Liver (tissue), 3 donors: ENCODE data around the gene CCDC178.

ENCODE experiments used
- ATF3 ChIP-seq: IDR thresholded peaks from 2 replicates; pipeline ENCODE4 v1.6.1; 2016; ENCODE audit warnings: antibody characterized with exemption
- MAX ChIP-seq: IDR thresholded peaks from 2 replicates; pipeline ENCODE4 v1.6.1; 2016; ENCODE audit warnings: antibody characterized with exemption
- REST ChIP-seq: IDR thresholded peaks from 2 replicates; pipeline ENCODE4 v1.6.1; 2016; ENCODE audit warnings: antibody characterized with exemption, mild to moderate bottlenecking
- TAF1 ChIP-seq: conservative IDR thresholded peaks from 2 replicates; pipeline ENCODE4 v1.6.1; 2016; ENCODE audit warnings: antibody characterized with exemption, mild to moderate bottlenecking
- YY1 ChIP-seq: IDR thresholded peaks from 2 replicates; pipeline ENCODE4 v1.6.1; 2016; ENCODE audit warnings: antibody characterized with exemption, mild to moderate bottlenecking
- TF ChIP-seq, protein P1 (sequence below): fragments of 150-350 bp; IDR thresholded peaks from 2 replicates; pipeline ENCODE4 v1.5.1; 2017; ENCODE audit warnings: improper control_type of control experiment, low read depth, low read length; ENCODE audit not compliant: missing input control
- donor health status: healthy.
- donor health status: healthy.

GRCh38 chr18:32911660-32912284 lies 528.7 kb downstream of the CCDC178 start:
- TF ChIP-seq, protein P1, sequence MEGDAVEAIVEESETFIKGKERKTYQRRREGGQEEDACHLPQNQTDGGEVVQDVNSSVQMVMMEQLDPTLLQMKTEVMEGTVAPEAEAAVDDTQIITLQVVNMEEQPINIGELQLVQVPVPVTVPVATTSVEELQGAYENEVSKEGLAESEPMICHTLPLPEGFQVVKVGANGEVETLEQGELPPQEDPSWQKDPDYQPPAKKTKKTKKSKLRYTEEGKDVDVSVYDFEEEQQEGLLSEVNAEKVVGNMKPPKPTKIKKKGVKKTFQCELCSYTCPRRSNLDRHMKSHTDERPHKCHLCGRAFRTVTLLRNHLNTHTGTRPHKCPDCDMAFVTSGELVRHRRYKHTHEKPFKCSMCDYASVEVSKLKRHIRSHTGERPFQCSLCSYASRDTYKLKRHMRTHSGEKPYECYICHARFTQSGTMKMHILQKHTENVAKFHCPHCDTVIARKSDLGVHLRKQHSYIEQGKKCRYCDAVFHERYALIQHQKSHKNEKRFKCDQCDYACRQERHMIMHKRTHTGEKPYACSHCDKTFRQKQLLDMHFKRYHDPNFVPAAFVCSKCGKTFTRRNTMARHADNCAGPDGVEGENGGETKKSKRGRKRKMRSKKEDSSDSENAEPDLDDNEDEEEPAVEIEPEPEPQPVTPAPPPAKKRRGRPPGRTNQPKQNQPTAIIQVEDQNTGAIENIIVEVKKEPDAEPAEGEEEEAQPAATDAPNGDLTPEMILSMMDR = no peak
- TF ChIP-seq REST (no peak), ATF3 (no peak), YY1 (no peak), TAF1 (no peak), MAX (no peak)
